SK-N-SH (cell line): ENCODE data around the gene IMPDH1. TPM values are rescaled to one million over a fixed set of nuclear protein-coding genes. Genes with fewer than 3 reads are reported as not detected.
A peak's percentile ranks its signal among the peaks of the same experiment; 100 is the strongest.

Experiments
- CTCF ChIA-PET: fragments of 300-600, 350-600 bp; formaldehyde crosslinking; extraction: SDS; loops from one replicate; lab custom pipeline; 2021; lab: Yijun Ruan, JAX
- POLR2A ChIA-PET: fragments of 350-600 bp; sonication (Branson Sonifier 250); formaldehyde crosslinking; extraction: SDS; loops from one replicate; lab custom pipeline; 2020; ENCODE audit warnings: antibody characterized with exemption, inconsistent platforms; lab: Yijun Ruan, JAX
- DNase-seq: peaks from one replicate; pipeline ENCODE4 v3.0.0; 2012
- H2AFZ ChIP-seq: fragments of 200-600 bp; sonication (generic); 2 replicates; pipeline ENCODE4 v1.8.1; 2016; ENCODE audit warnings: antibody characterized with exemption, mild to moderate bottlenecking, low read depth
- H3F3A ChIP-seq: fragments of 200-600 bp; sonication (generic); replicated peaks from 2 replicates; pipeline ENCODE3; 2016; ENCODE audit warnings: antibody characterized with exemption, mild to moderate bottlenecking; ENCODE audit not compliant: insufficient read depth
- H3K27ac ChIP-seq, 2 experiments: fragments of 200-500 bp in 1 of 2; fragments of 200-600 bp in 1 of 2; sonication (Bioruptor generic) in 1 of 2; sonication (generic), shearing (Covaris generic) in 1 of 2; 2 replicates each; pipeline versions ENCODE4 v1.5.1 to v1.6.1; 2014 to 2016; ENCODE audit warnings: low read depth in 2 of 2, inconsistent platforms in 1 of 2, low read length in 1 of 2, mild to moderate bottlenecking in 1 of 2, mixed read lengths in 1 of 2
- H3K27me3 ChIP-seq: fragments of 200-600 bp; sonication (generic), shearing (Covaris generic); 2 replicates; pipeline ENCODE4 v1.6.1; 2016; ENCODE audit warnings: mixed run types; ENCODE audit not compliant: insufficient read depth
- H3K36me3 ChIP-seq, 2 experiments: fragments of 200-500 bp in 1 of 2; fragments of 200-600 bp in 1 of 2; sonication (Bioruptor generic) in 1 of 2; sonication (generic) in 1 of 2; replicated peaks in 1 of 2; 2 replicates each; pipeline versions ENCODE3 to v1.5.1; 2014 to 2016; ENCODE audit warnings: low read length in 1 of 2, mild to moderate bottlenecking in 1 of 2; ENCODE audit not compliant: insufficient read depth in 2 of 2, control insufficient read depth in 1 of 2
- H3K4me1 ChIP-seq, 2 experiments: fragments of 200-500 bp in 1 of 2; fragments of 200-600 bp in 1 of 2; sonication (Bioruptor generic) in 1 of 2; sonication (generic), shearing (Covaris generic) in 1 of 2; 2 replicates each; pipeline versions ENCODE4 v1.5.1 to v1.6.1; 2014 to 2016; ENCODE audit warnings: low read depth in 1 of 2, low read length in 1 of 2, mixed run types in 1 of 2; ENCODE audit not compliant: insufficient read depth in 2 of 2, control insufficient read depth in 1 of 2
- H3K4me2 ChIP-seq: fragments of 200-600 bp; sonication (generic), shearing (Covaris generic); 2 replicates; pipeline ENCODE4 v1.6.1; 2017; ENCODE audit warnings: mixed run types
- H3K4me3 ChIP-seq, 2 experiments: fragments of 200-500 bp in 1 of 2; fragments of 200-600 bp in 1 of 2; sonication (Bioruptor generic) in 1 of 2; sonication (generic), shearing (Covaris generic) in 1 of 2; 2 replicates each; pipeline versions ENCODE4 v1.5.1 to v1.8.1; 2014 to 2016; ENCODE audit warnings: low read depth in 2 of 2, inconsistent platforms in 1 of 2, low read length in 1 of 2, mild to moderate bottlenecking in 1 of 2, mixed read lengths in 1 of 2, moderate library complexity in 1 of 2
- H3K79me2 ChIP-seq: fragments of 200-600 bp; sonication (generic); 2 replicates; pipeline ENCODE4 v1.8.1; 2017; ENCODE audit warnings: mild to moderate bottlenecking; ENCODE audit not compliant: insufficient read depth
- H3K9ac ChIP-seq: fragments of 200-600 bp; sonication (generic); 2 replicates; pipeline ENCODE4 v1.6.1; 2017; ENCODE audit warnings: mixed run types
- H3K9me2 ChIP-seq: fragments of 200-600 bp; sonication (generic); 2 replicates; pipeline ENCODE4 v1.6.1; 2017; ENCODE audit warnings: mixed run types
- H3K9me3 ChIP-seq: fragments of 200-600 bp; sonication (generic); 2 replicates; pipeline ENCODE4 v1.6.1; 2017; ENCODE audit warnings: mixed run types, mild to moderate bottlenecking, moderate library complexity
- H4K20me1 ChIP-seq: fragments of 200-600 bp; sonication (generic); 2 replicates; pipeline ENCODE4 v1.6.1; 2017; ENCODE audit warnings: mild to moderate bottlenecking, mixed run types; ENCODE audit not compliant: insufficient read depth
- CHD2 ChIP-seq: fragments of 150-350 bp; IDR thresholded peaks from 2 replicates; pipeline ENCODE4 v1.6.1; 2018; ENCODE audit warnings: low read length; ENCODE audit not compliant: partially characterized antibody
- CTCF ChIP-seq: fragments of 200-600 bp; sonication (generic); IDR thresholded peaks from 2 replicates; pipeline ENCODE4 v1.6.1; 2017; ENCODE audit warnings: antibody characterized with exemption, mild to moderate bottlenecking, moderate library complexity
- EZH2phosphoT487 ChIP-seq: fragments of 200-600 bp; sonication (generic); IDR thresholded peaks from 2 replicates; pipeline ENCODE4 v1.6.1; 2017; ENCODE audit warnings: low read depth, mixed run types, mild to moderate bottlenecking, antibody characterized with exemption, moderate library complexity, borderline replicate concordance
- FOSL2 ChIP-seq: IDR thresholded peaks from 2 replicates; pipeline ENCODE4 v1.4.0; 2012; ENCODE audit warnings: low read depth, mild to moderate bottlenecking, moderate library complexity, borderline replicate concordance
- FOXJ3 ChIP-seq: sonication (generic); formaldehyde crosslinking; IDR thresholded peaks from 2 replicates; pipeline ENCODE4 v1.5.1; 2020; ENCODE audit warnings: mild to moderate bottlenecking, missing genetic modification reagents
- FOXM1 ChIP-seq: IDR thresholded peaks from 2 replicates; pipeline ENCODE4 v1.4.0; 2012; ENCODE audit warnings: low read depth, mild to moderate bottlenecking
- GATA2 ChIP-seq: sonication (generic); formaldehyde crosslinking; IDR thresholded peaks from 2 replicates; pipeline ENCODE4 v1.5.0; 2020; ENCODE audit warnings: mild to moderate bottlenecking, missing genetic modification reagents
- IRF3 ChIP-seq: fragments of 150-350 bp; IDR thresholded peaks from 2 replicates; pipeline ENCODE4 v1.6.1; 2016; ENCODE audit warnings: mild to moderate bottlenecking, low read depth, low read length
- JUND ChIP-seq: IDR thresholded peaks from 2 replicates; pipeline ENCODE4 v1.4.0; 2012
- NFIC ChIP-seq: IDR thresholded peaks from 2 replicates; pipeline ENCODE4 v1.4.0; 2012; ENCODE audit warnings: borderline replicate concordance
- NRF1 ChIP-seq: IDR thresholded peaks from 2 replicates; pipeline ENCODE4 v1.6.1; 2012; ENCODE audit warnings: low read depth, mild to moderate bottlenecking, low read length
- PBX3 ChIP-seq: IDR thresholded peaks from 2 replicates; pipeline ENCODE4; 2012
- RAD21 ChIP-seq: IDR thresholded peaks from 2 replicates; pipeline ENCODE4 v1.6.1; 2012; ENCODE audit warnings: mild to moderate bottlenecking, low read length
- RCOR1 ChIP-seq: fragments of 150-350 bp; IDR thresholded peaks from 2 replicates; pipeline ENCODE4 v1.6.1; 2017; ENCODE audit warnings: antibody characterized with exemption, low read length
- REST ChIP-seq: IDR thresholded peaks from 2 replicates; pipeline ENCODE4 v1.6.1; 2012; ENCODE audit warnings: mild to moderate bottlenecking, low read depth, low read length, moderate library complexity
- RFX5 ChIP-seq: IDR thresholded peaks from 2 replicates; pipeline ENCODE4 v1.6.1; 2012; ENCODE audit warnings: mild to moderate bottlenecking, improper control_type of control experiment, low read length
- RXRA ChIP-seq: IDR thresholded peaks from 2 replicates; pipeline ENCODE4 v1.4.0; 2012; ENCODE audit warnings: low read depth, mild to moderate bottlenecking, borderline replicate concordance
- SMC3 ChIP-seq: IDR thresholded peaks from 2 replicates; pipeline ENCODE4 v1.6.1; 2012; ENCODE audit warnings: low read depth, low read length, improper control_type of control experiment
- TAF1 ChIP-seq: IDR thresholded peaks from 2 replicates; pipeline ENCODE4 v1.6.1; 2012; ENCODE audit warnings: low read depth, mild to moderate bottlenecking, low read length, moderate library complexity, borderline replicate concordance
- TCF12 ChIP-seq: IDR thresholded peaks from 2 replicates; pipeline ENCODE4 v1.4.0; 2012
- TEAD4 ChIP-seq: IDR thresholded peaks from 2 replicates; pipeline ENCODE4 v1.4.0; 2012; ENCODE audit warnings: mild to moderate bottlenecking, borderline replicate concordance; ENCODE audit not compliant: insufficient read depth
- USF1 ChIP-seq: IDR thresholded peaks from 2 replicates; pipeline ENCODE4 v1.4.0; 2012; ENCODE audit warnings: low read depth, borderline replicate concordance
- ZBTB33 ChIP-seq: IDR thresholded peaks from 2 replicates; pipeline ENCODE4 v1.4.0; 2012; ENCODE audit warnings: low read depth, borderline replicate concordance
- WGBS: methylation state at CpG from one replicate; pipeline ENCODE4 v1.1.6; 2017; ENCODE audit warnings: low lambda C conversion rate; 5-methylcytosine and 5-hydroxymethylcytosine counted together
- polyA plus RNA-seq, 3 experiments: library from polyadenylated mRNA; depleted of rRNA; stranded (reverse); fragments of >200 nt; gene quantifications; 2 replicates each; pipeline ENCODE4 v1.2.3, GENCODE V29; 2012

IMPDH1 gene
- polyA plus RNA-seq, 1 of the 3 experiments (the other 2 are of a cell fraction) = 80.4 TPM

- DNase-seq = peak; percentile 83
- peaks cover 0 to 3% of the 10 kb centered on the region in 2 experiments; a peak in 1 of 4 replicates for H3K4me1 ChIP-seq
- H3K4me2 ChIP-seq = no peak overlapping the region
- no peak overlapping the region for H2AFZ ChIP-seq
- no peak overlapping the region for H3K27ac ChIP-seq
- no peak overlapping the region for H3K9ac ChIP-seq
- ChIA-PET POLR2A (interaction anchor here (1.7 kb wide), 1 partner anchor 76 kb away, joined by 3 read pairs; no protein-coding TSS in a partner anchor), CTCF (interaction anchor here (0.6 to 44.5 kb wide), 41 partner anchors 14 to 836 kb away, joined by 3 to 1901 read pairs (median 4); partner anchors contain the start of genes ATP6V1F, HILPDA, IMPDH1 and METTL2B)
- H3K79me2 ChIP-seq = no peaks in the 10 kb centered on the region
- H3K9me3 ChIP-seq = no peaks in the 10 kb centered on the region
- no peaks in the 10 kb centered on the region for H3F3A ChIP-seq
- H3K36me3 ChIP-seq = no peaks in the 10 kb centered on the region
- no peaks in the 10 kb centered on the region for H3K27me3 ChIP-seq
- 37% methylated on average over 4 of the region's 4 CpGs for WGBS
- TF ChIP-seq SMC3 (peak; percentile 95), TAF1 (no peak), IRF3 (no peak), RCOR1 (0 out of 2 replicates have a peak, but pooled peaks have one; percentile 36), TEAD4 (no peak), USF1 (no peak), FOSL2 (no peak), PBX3 (no peak), NRF1 (no peak), NFIC (no peak), TCF12 (no peak), FOXJ3 (CRISPR knock-in tag) (no peak), CTCF (peak; percentile 100), CHD2 (peak; percentile 39), FOXM1 (no peak), EZH2phosphoT487 (no peak), REST (no peak), ZBTB33 (no peak), GATA2 (CRISPR knock-in tag) (no peak), JUND (no peak), RXRA (no peak), RFX5 (no peak), RAD21 (peak; percentile 95)
- TF ChIP-seq, all 33 proteins: peak for 5
- no peaks in the 10 kb centered on the region for H3K9me2 ChIP-seq
- H3K4me3 ChIP-seq = no peak overlapping the region; a peak in 1 of 4 replicates
- no peaks in the 10 kb centered on the region for H4K20me1 ChIP-seq
Observed at GRCh38 chr7:128425850-128426249, 16.1 kb upstream of the IMPDH1 start.
